Central memory CD4-positive, alpha-beta T cell (primary cell): ENCODE measurements around the gene ZDHHC5.

Source experiments
- DNase-seq: peaks from one replicate; pipeline ENCODE4 v3.0.0; 2022

ZDHHC5 gene

DNA sequence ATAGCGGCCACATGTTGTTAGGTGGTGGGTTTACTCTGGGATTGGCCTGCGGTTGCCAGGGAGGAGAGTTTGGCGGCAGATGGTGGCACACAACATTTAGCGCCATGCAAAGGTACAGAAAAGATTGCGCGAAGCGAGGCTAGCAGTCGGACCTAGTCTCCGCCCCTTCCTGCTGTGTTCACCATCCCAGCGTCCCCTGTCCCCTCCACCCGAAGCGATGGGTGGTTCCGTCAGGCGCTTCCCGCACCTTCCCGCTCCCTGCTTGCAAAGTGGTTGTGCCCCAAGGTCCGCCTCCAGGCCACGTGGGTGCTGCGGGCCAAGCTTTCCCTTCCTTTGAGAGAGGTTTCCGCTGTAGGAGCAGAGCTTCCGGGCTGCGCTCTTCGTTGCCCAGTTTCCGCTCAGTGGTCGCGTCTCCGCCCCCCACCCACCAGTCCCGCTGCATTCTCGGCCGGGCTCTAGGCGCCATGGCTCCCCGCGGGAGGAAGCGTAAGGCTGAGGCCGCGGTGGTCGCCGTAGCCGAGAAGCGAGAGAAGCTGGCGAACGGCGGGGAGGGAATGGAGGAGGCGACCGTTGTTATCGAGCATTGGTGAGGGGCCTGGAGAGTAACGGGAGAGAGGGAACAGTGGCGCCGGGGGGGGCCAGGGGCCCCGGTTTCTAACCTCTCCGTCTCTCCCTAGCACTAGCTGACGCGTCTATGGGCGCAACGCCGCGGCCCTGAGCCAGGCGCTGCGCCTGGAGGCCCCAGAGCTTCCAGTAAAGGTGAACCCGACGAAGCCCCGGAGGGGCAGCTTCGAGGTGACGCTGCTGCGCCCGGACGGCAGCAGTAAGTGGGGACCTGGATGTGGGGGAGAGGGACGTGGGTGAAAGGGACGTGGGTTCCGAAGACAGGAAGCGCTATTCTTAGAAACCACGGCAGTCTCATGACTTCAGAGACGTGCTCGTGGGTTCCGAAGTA, 73.5 kb downstream of the ZDHHC5 start, which contains the start of gene SELENOH:
SELENOH (plus strand) TSS at position 360 of the 955 bp plus-strand sequence; CDS start at position 465, 105 bp downstream.
- DNase-seq, result peak; percentile 91

DNA sequence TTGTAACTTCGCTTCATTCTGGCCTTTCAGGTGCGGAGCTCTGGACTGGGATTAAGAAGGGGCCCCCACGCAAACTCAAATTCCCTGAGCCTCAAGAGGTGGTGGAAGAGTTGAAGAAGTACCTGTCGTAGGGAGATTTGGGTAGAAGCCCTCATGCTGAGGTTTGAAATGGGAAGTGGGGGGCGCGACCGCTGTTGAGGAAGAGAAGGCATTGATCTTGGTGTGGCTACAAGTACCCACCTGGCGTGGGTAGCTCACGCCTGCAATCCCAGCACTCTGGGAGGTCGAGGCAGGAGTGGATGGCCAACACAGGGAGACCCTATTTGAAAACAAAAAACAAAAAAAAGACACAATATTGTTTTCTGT, 74.2 kb downstream of the ZDHHC5 start:
- DNase-seq, result no peak

DNA sequence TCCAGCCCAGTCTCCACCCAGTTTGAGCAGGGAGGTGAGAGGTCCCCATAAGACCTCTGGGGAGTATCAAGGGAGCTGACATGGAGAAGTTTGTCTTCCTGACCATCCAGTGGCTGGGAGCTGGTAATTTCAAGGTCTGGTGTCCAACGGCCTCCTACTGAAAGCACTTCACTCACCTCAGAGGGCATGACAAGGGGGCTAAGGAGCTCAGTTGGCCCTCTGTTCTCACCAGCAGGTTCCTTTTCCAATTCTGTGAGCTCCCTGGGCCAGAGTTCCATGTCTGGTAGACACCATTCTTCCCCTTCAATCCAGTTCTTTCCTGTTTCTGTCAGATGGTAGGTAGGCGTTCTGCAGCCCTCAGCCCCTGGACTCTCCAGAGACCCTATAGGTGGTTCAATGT, 76.4 kb downstream of the ZDHHC5 start:
- DNase-seq, result no peak

DNA sequence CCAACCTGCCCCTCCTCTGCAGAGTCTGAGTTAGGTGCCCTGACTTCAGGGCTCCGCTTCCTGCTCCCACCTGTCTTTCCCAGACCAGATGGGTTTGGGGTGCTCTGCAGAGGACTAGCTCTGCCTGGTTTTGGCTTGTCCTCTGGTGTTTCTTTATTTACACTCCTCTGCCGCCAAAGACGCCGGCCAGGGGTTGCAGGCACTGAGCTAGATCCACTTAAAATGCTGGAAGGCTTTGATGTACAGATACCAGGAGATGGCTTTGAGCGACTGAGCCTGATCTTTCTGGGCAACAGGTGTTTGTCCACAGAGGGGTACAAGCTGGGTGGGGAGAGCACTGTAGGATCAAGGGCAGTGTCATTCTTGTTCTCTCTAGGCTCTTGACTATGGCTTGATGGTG, 77.3 kb downstream of the ZDHHC5 start:
- no peak for DNase-seq

DNA sequence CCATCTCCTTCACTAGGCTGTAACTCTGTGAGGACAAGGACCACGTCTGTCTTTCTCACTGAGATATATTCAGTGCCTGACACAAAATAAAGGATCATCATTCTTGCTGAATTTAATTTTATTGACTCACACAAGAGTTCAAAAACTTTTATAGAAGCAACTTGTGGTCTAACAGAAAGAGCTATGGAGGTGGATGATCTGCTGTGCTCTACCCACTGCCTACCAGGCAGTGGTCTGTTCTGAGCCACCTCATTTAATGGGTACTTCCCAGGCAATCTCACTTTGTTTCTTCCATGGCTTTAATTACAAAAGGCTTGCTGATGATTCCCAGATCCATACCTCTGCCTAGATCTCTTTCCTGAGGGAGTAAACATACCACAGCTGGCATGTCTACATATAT, 79.0 kb downstream of the ZDHHC5 start:
- no peak for DNase-seq
